CD4-positive, alpha-beta T cell (primary cell): Measurements from ENCODE around the gene ZNF831. TPM values are rescaled to one million over a fixed set of nuclear protein-coding genes. Genes with fewer than 3 reads are reported as not detected.

ENCODE experiments used
- ATAC-seq: fragments of 200-7000 bp; cut with Tn5 transposase; one replicate; pipeline ENCODE4 v1.10.0; 2022; ENCODE audit warnings: mild to moderate bottlenecking; ENCODE audit not compliant: poor library complexity
- CTCF ChIA-PET: fragments of 350-600 bp; sonication (Branson Sonifier 250); formaldehyde crosslinking; loops from one replicate; lab custom pipeline; 2021; ENCODE audit warnings: antibody characterized with exemption, inconsistent platforms; lab: Charles Lee
- POLR2A ChIA-PET: fragments of 350-600 bp; sonication (Branson Sonifier 250); formaldehyde crosslinking; loops from one replicate; lab custom pipeline; 2021; ENCODE audit warnings: antibody characterized with exemption, inconsistent platforms; lab: Charles Lee
- DNase-seq, 14 experiments: peaks; one replicate each; pipeline ENCODE4 v3.0.0-alpha.2; 2013 to 2020; ENCODE audit warnings: mixed read lengths in 2 of 14
- H3K27ac ChIP-seq, 2 donors: one replicate each; pipeline versions ENCODE4 v1.5.1 to v1.7.0; 2013; ENCODE audit warnings: low read length in 2 of 2, low read depth in 1 of 2, mild to moderate bottlenecking in 1 of 2
- H3K27me3 ChIP-seq, 2 experiments: 1 replicate in 1 of 2; 2 replicates in 1 of 2; pipeline versions ENCODE4 v1.6.1 to v1.7.0; 2013; ENCODE audit warnings: low read length in 2 of 2, control low read depth in 1 of 2, mild to moderate bottlenecking in 1 of 2, moderate library complexity in 1 of 2; ENCODE audit not compliant: insufficient read depth in 2 of 2, control insufficient read depth in 1 of 2
- H3K36me3 ChIP-seq: one replicate; pipeline ENCODE4 v1.6.1; 2013; ENCODE audit warnings: low read length, control low read depth; ENCODE audit not compliant: insufficient read depth
- H3K4me1 ChIP-seq: one replicate; pipeline ENCODE4 v1.6.1; 2013; ENCODE audit warnings: low read length, control low read depth; ENCODE audit not compliant: insufficient read depth
- H3K4me3 ChIP-seq: one replicate; pipeline ENCODE4 v1.5.1; 2013; ENCODE audit warnings: mild to moderate bottlenecking, low read length, moderate library complexity
- H3K9me3 ChIP-seq, 2 experiments: 1 replicate in 1 of 2; 2 replicates in 1 of 2; pipeline versions ENCODE4 v1.6.1 to v1.7.0; 2013; ENCODE audit warnings: low read length in 2 of 2, mild to moderate bottlenecking in 2 of 2, control low read depth in 1 of 2, moderate library complexity in 1 of 2; ENCODE audit not compliant: control insufficient read depth in 1 of 2, insufficient read depth in 1 of 2
- H3K27ac Mint-ChIP-seq: one replicate; pipeline ENCODE4 v1.8.0; 2020; ENCODE audit warnings: mixed read lengths
- H3K27me3 Mint-ChIP-seq: one replicate; pipeline ENCODE4 v1.8.0; 2021; ENCODE audit warnings: mixed read lengths
- H3K36me3 Mint-ChIP-seq: one replicate; pipeline ENCODE4 v1.8.0; 2021; ENCODE audit warnings: low read depth, mixed read lengths
- H3K4me1 Mint-ChIP-seq: one replicate; pipeline ENCODE4 v1.8.0; 2021; ENCODE audit warnings: low read depth, mixed read lengths
- H3K4me3 Mint-ChIP-seq: one replicate; pipeline ENCODE4 v1.8.0; 2020; ENCODE audit warnings: mild to moderate bottlenecking, mixed read lengths
- H3K9me3 Mint-ChIP-seq: one replicate; pipeline ENCODE4 v1.8.0; 2020; ENCODE audit warnings: mixed read lengths
- CTCF ChIP-seq: fragments of 200-600 bp; IDR thresholded peaks from one replicate; pipeline ENCODE4 v1.8.0; 2022; ENCODE audit warnings: antibody characterized with exemption, mild to moderate bottlenecking
- intact Hi-C, 2 experiments: fragments of 100-400 bp; cut with DNase I in 1 of 2; cut with micrococcal nuclease in 1 of 2; formaldehyde crosslinking; loops; one replicate each; pipeline versions ENCODE4 v1.15.1 to v1.9.0; 2023 to 2025; cut with DNase I, micrococcal nuclease
- total RNA-seq, 174 experiments: library from RNA in 2 of 174; stranded (reverse) in 2 of 174; gene quantifications; one replicate each; pipeline ENCODE4 v1.2.3 and lab custom pipeline; 2021 to 2026

The ZNF831 gene
- total RNA-seq, 2 experiments from 2014 or later = 24.9 to 25.9 TPM

GRCh38 chr20:59146780-59147565 is 16.6 kb upstream of the ZNF831 start:
- no peak for TF ChIP-seq CTCF
- Mint-ChIP-seq H3K27ac (peak overlapping the region; percentile 97), H3K4me3 (peak overlapping the region; percentile 92), H3K4me1 (peaks cover 79% of the 10 kb centered on the region), H3K9me3 (peaks cover 3% of the 10 kb centered on the region), H3K27me3 (no peaks in the 10 kb centered on the region), H3K36me3 (peaks cover 42% of the 10 kb centered on the region)
- DNase-seq = peak in 3 of 14 experiments; percentile 24 to 43 (median 43)
- ChIA-PET CTCF (interaction anchor here (1.2 to 2.4 kb wide), 7 partner anchors 12 to 61 kb away, joined by 7 to 13 read pairs (median 10); partner anchors contain the start of gene ZNF831), POLR2A (interaction anchor here (0.7 to 11.4 kb wide), 13 partner anchors 9 to 115 kb away, joined by 3 to 203 read pairs (median 8); partner anchors contain the start of genes ATP5F1E and ZNF831)
- ATAC-seq = no peak
- peak overlapping the region; percentile 73 for H3K4me3 ChIP-seq
- H3K9me3 ChIP-seq = peaks cover 0 to 4% of the 10 kb centered on the region in 2 experiments
- intact Hi-C loops = loop anchor here (2.0 to 5.0 kb wide), 6 partner anchors 14 to 840 kb away; partner anchors contain the start of gene RAB22A (in 1 of the 2)
- H3K36me3 ChIP-seq = peaks cover 5% of the 10 kb centered on the region
- peak overlapping the region; percentile 70 to 81 for H3K27ac ChIP-seq
- peaks cover 79% of the 10 kb centered on the region for H3K4me1 ChIP-seq
- no peaks in the 10 kb centered on the region for H3K27me3 ChIP-seq

GRCh38 chr20:59147586-59147985 is 16.0 kb upstream of the ZNF831 start:
- no peaks in the 10 kb centered on the region for H3K27me3 ChIP-seq
- ChIA-PET CTCF (interaction anchor here (1.2 to 2.4 kb wide), 7 partner anchors 11 to 60 kb away, joined by 7 to 13 read pairs (median 10); partner anchors contain the start of gene ZNF831), POLR2A (interaction anchor here (0.7 to 11.4 kb wide), 12 partner anchors 10 to 116 kb away, joined by 3 to 203 read pairs (median 9); partner anchors contain the start of genes ATP5F1E and ZNF831)
- peaks cover 85% of the 10 kb centered on the region for H3K4me1 ChIP-seq
- H3K27ac ChIP-seq = peak overlapping the region; percentile 70 to 81
- no peak for ATAC-seq
- peak overlapping the region; percentile 73 for H3K4me3 ChIP-seq
- H3K27ac Mint-ChIP-seq = peak overlapping the region; percentile 97
- H3K9me3 Mint-ChIP-seq = peaks cover 3% of the 10 kb centered on the region
- TF ChIP-seq CTCF = no peak
- peaks cover 0 to 4% of the 10 kb centered on the region in 2 experiments for H3K9me3 ChIP-seq
- DNase-seq = peak in 1 of 14 experiments; percentile 6
- peak overlapping the region; percentile 92 for H3K4me3 Mint-ChIP-seq
- intact Hi-C loops = loop anchor here (2.0 to 5.0 kb wide), 6 partner anchors 13 to 840 kb away; partner anchors contain the start of gene RAB22A (in 1 of the 2)
- peaks cover 85% of the 10 kb centered on the region for H3K4me1 Mint-ChIP-seq
- H3K27me3 Mint-ChIP-seq = no peaks in the 10 kb centered on the region
- peaks cover 48% of the 10 kb centered on the region for H3K36me3 Mint-ChIP-seq
- peaks cover 5% of the 10 kb centered on the region for H3K36me3 ChIP-seq

- H3K4me3 Mint-ChIP-seq = peak overlapping the region; percentile 71
- H3K27me3 Mint-ChIP-seq = no peaks in the 10 kb centered on the region
- ATAC-seq (no peak), DNase-seq (peak in 5 of 14 experiments; percentile 23 to 81 (median 56))
- Histone ChIP-seq H3K9me3 (peaks cover 0 to 4% of the 10 kb centered on the region in 2 experiments), H3K27ac (peak overlapping the region; percentile 95 to 96), H3K27me3 (no peaks in the 10 kb centered on the region), H3K36me3 (peaks cover 5% of the 10 kb centered on the region), H3K4me3 (no peak overlapping the region), H3K4me1 (peaks cover 98% of the 10 kb centered on the region)
- TF ChIP-seq CTCF = no peak
- ChIA-PET POLR2A (interaction anchor here (0.6 to 11.4 kb wide), 4 partner anchors 10 to 28 kb away, joined by 3 to 203 read pairs (median 92); partner anchors contain the start of gene ZNF831), CTCF (interaction anchor here (2.4 kb wide), 2 partner anchors 27 to 29 kb away, joined by 8 to 13 read pairs; no protein-coding TSS in a partner anchor)
- intact Hi-C loops = loop anchor here (5.0 kb wide), 4 partner anchors 33 to 842 kb away; partner anchors contain the start of gene RAB22A (in 1 of the 2)
- peak overlapping the region; percentile 97 for H3K27ac Mint-ChIP-seq
- H3K4me1 Mint-ChIP-seq = peaks cover 95% of the 10 kb centered on the region
- peaks cover 56% of the 10 kb centered on the region for H3K36me3 Mint-ChIP-seq
- H3K9me3 Mint-ChIP-seq = peaks cover 3% of the 10 kb centered on the region
These were observed 14.7 kb upstream of the ZNF831 start for GRCh38 chr20:59148701-59149493.
